ENCODE measurements around the gene ARRDC2.

DNA sequence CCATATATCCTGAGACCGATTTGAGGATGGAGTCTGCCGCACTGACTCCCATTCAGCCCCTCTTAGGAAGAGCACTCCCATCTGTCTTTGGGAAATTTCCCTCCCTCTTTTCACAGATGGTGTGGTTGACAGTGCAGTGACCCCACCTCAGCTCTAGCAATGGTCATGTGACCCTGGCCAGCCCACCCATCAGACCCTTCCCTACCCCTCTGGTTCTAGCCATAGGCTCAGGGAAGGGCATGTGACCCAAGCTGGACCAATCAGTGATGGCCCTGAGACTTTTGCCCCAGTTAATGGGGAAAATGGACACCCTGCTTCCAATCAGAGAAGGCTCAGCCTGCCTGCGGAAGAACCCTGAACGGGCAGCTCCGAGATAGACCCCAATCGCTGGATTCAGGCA, 52.5 kb downstream of the ARRDC2 start:
- TF ChIP-seq, protein P1, sequence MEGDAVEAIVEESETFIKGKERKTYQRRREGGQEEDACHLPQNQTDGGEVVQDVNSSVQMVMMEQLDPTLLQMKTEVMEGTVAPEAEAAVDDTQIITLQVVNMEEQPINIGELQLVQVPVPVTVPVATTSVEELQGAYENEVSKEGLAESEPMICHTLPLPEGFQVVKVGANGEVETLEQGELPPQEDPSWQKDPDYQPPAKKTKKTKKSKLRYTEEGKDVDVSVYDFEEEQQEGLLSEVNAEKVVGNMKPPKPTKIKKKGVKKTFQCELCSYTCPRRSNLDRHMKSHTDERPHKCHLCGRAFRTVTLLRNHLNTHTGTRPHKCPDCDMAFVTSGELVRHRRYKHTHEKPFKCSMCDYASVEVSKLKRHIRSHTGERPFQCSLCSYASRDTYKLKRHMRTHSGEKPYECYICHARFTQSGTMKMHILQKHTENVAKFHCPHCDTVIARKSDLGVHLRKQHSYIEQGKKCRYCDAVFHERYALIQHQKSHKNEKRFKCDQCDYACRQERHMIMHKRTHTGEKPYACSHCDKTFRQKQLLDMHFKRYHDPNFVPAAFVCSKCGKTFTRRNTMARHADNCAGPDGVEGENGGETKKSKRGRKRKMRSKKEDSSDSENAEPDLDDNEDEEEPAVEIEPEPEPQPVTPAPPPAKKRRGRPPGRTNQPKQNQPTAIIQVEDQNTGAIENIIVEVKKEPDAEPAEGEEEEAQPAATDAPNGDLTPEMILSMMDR (IDR thresholded peaks at IDR 0.05) = no peak
- TF ChIP-seq ZNF232 (CRISPR knock-in tag; IDR thresholded peaks at IDR 0.05) (no peak), RELA (CRISPR knock-in tag; IDR thresholded peaks at IDR 0.05; ENCODE audit: borderline replicate concordance) (no peak), ESRRA (CRISPR knock-in tag; IDR thresholded peaks at IDR 0.05; ENCODE audit: borderline replicate concordance) (no peak), SMAD3 (CRISPR knock-in tag; IDR thresholded peaks at IDR 0.05; ENCODE audit: borderline replicate concordance) (no peak)
- TF ChIP-seq, protein P2, sequence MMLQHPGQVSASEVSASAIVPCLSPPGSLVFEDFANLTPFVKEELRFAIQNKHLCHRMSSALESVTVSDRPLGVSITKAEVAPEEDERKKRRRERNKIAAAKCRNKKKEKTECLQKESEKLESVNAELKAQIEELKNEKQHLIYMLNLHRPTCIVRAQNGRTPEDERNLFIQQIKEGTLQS (CRISPR knock-in tag; conservative IDR thresholded peaks at IDR 0.05) = no peak
- TF ChIP-seq, protein P3, sequence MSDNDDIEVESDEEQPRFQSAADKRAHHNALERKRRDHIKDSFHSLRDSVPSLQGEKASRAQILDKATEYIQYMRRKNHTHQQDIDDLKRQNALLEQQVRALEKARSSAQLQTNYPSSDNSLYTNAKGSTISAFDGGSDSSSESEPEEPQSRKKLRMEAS (CRISPR knock-in tag; IDR thresholded peaks at IDR 0.05) = no peak
- TF ChIP-seq, protein P4, sequence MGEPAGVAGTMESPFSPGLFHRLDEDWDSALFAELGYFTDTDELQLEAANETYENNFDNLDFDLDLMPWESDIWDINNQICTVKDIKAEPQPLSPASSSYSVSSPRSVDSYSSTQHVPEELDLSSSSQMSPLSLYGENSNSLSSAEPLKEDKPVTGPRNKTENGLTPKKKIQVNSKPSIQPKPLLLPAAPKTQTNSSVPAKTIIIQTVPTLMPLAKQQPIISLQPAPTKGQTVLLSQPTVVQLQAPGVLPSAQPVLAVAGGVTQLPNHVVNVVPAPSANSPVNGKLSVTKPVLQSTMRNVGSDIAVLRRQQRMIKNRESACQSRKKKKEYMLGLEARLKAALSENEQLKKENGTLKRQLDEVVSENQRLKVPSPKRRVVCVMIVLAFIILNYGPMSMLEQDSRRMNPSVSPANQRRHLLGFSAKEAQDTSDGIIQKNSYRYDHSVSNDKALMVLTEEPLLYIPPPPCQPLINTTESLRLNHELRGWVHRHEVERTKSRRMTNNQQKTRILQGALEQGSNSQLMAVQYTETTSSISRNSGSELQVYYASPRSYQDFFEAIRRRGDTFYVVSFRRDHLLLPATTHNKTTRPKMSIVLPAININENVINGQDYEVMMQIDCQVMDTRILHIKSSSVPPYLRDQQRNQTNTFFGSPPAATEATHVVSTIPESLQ (CRISPR knock-in tag; IDR thresholded peaks at IDR 0.05) = no peak

Measured in WTC11 (cell line).